Gastroesophageal sphincter (tissue), 3 donors: ENCODE measurements around the gene MTCL3.

Experiments
- POLR2A ChIP-seq, 2 donors: fragments of 450-650 bp; IDR thresholded peaks; one replicate each; pipeline ENCODE4 v1.6.1; 2017; ENCODE audit warnings: antibody characterized with exemption in 2 of 2, mild to moderate bottlenecking in 2 of 2, moderate library complexity in 1 of 2
- TF ChIP-seq, protein P1 (sequence below), 4 experiments: fragments of 200-600 bp in 2 of 4; fragments of 450-650 bp in 2 of 4; sonication (generic) in 1 of 4; IDR thresholded peaks; one replicate each; pipeline ENCODE4 v1.5.1; 2017 to 2019; ENCODE audit warnings: antibody characterized with exemption in 4 of 4, mild to moderate bottlenecking in 2 of 4, moderate library complexity in 2 of 4

- TF ChIP-seq, protein P1, sequence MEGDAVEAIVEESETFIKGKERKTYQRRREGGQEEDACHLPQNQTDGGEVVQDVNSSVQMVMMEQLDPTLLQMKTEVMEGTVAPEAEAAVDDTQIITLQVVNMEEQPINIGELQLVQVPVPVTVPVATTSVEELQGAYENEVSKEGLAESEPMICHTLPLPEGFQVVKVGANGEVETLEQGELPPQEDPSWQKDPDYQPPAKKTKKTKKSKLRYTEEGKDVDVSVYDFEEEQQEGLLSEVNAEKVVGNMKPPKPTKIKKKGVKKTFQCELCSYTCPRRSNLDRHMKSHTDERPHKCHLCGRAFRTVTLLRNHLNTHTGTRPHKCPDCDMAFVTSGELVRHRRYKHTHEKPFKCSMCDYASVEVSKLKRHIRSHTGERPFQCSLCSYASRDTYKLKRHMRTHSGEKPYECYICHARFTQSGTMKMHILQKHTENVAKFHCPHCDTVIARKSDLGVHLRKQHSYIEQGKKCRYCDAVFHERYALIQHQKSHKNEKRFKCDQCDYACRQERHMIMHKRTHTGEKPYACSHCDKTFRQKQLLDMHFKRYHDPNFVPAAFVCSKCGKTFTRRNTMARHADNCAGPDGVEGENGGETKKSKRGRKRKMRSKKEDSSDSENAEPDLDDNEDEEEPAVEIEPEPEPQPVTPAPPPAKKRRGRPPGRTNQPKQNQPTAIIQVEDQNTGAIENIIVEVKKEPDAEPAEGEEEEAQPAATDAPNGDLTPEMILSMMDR (IDR thresholded peaks at IDR 0.05): no peak
- TF ChIP-seq POLR2A (IDR thresholded peaks at IDR 0.05): no peak
Observed at GRCh38 chr6:127567476-127567875, 48.3 kb upstream of the MTCL3 start.
